Stimulated activated CD4-positive, alpha-beta T cell treated with anti-CD3 and anti-CD28 coated beads, Interleukin-15, amount 100 ng/mL, for 24 hours (primary cell): ENCODE data around the gene CHST11.
A peak's percentile ranks its signal among the peaks of the same experiment; 100 is the strongest.
"Not testable (repeated sequence)": the region's sequence is repeated elsewhere in the genome, so short reads cannot be mapped to it uniquely, and the experiment has no call there.

ENCODE experiments used
- DNase-seq: peaks from one replicate; pipeline ENCODE4 v3.0.0-alpha.2; 2020

The CHST11 gene

DNA sequence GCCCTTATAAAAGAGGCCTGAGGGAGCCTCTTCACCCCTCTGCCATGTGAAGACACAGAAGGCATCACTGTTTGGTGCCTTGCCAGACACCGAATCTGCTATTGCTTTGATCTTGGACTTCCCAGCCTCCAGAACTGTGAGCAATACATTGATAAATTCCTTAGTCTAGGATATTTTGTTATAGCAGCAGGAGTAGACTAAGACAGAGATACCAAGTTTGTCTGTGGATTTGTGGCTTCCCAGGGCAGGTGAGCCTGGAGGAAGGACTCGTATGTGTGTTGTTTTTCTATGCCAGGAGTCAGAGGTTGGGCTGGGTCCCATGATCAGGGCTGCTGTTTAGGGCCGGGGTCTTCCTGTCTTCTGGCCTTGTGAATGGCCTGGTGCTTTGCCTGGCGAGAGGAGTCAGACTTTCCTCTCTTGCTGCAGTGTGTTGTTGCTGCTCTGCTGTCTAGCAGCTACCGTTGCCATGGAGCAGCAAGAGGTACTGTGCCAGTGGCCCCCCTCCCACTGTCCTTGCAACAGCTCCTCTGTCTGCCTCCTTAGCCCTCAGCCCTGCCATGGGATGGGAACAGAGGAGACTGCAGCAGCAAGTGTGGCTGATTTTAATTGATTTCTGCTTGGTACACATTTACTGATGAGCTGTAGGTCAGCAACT, 111.2 kb downstream of the CHST11 start:
- DNase-seq, result no peak

DNA sequence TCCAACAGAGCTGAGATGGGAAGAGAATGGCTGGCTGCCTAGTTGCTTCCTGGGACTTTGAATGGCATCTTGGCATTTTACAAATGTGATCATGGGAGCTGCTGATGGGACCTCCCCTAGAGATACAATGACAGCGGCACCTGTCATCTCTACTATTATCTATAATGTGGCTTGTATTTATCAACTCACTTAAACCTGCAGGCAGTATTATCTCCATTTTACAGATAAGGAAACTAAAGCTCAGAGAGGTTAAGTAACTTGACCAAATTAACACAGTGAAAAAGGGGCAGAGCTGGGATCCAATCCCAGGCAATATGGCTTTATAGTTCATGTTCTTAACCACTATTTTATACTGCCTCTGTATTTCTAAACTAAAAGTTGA, 111.7 kb downstream of the CHST11 start:
- no peak for DNase-seq

DNA sequence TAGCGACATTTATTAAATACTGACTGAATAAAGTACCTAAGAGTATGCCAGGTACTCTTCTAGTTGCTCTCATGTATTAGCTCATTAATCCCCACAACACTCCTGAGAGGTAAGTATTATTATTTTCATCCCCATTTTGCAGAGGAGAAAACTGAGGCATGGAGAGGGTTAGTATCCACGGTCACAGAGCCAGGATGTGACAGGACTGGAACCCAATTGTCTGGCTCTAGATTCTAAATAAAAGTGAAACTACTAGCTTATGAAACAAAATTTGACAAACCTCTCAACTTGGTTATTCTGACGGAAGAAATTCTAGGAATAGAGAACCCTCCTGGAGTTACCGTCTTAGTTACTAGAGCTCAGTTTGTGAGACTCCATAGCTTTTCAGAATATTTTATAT, 112.2 kb downstream of the CHST11 start:
- no peak for DNase-seq

DNA sequence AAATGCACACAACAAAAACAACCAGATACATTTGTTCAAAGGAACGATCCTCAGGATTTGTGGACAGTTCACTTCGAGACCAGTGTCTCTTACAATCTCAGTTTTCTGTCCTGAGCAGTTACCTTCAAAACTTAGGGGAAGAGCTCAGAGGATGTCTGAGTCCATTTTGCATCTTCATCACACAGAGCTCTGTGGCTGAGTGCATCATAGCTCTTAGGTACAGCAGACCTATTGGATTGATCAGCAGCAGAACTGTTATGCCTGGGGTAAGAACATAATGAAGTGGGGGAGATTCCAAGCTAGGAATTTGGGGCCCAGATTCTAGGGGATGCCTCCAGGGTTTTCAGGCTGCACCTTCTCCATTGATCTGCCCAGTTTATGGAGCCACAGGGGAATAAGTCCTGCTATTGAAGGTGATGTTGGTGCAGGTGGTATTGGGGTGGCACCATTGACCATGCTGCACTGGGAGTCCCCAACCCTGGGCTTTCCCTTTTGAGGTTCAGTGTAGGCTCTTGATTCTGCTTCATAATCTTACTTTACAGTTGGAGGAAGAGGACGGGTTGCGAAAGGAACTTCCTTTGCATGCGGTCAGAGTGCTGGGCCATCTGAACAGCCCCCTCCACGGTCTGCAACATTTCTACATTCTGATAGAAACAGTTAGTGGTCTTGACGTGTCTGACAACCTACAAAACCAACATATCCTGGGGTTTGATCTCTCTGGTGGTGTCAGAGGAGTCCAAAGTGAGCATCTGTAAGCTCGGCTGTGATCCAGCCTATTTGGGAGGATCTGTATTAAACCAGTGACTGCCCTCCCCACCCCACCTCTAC, 112.8 kb downstream of the CHST11 start:
- peak; percentile 42 for DNase-seq

DNA sequence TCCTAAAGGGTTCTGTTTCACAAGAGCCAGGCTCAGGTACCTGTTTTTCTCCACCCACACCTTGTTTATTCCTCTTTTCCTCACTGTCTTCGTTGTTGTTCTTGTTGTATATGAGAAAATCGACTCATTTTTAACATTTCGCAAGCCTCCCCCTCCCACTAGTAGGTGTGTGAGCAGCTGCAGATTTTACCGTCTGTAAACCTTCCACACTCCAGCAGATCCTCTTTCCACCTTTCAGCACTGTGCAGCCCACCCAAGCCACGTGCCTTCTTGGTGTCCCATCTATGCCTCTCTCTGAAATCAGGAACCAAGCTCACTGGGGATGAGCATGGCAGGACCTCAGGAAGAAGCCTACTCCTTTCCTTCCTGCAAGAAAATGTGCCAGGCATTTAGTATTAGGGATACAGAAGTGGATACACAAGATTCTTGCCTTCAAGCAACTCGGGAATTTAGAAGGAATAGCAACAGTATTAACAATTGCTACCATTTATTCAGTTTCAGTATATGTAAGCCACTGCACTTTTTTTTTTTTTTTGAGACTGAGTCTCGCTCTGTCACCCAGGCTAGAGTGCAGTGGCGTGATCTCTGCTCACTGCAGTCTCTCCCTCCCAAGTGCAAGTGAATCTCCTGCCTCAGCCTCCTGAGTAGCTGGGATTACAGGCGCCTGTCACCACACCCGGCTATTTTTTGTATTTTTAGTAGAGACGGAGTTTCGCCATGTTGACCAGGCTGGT, 113.6 kb downstream of the CHST11 start:
- DNase-seq, result no peak

DNA sequence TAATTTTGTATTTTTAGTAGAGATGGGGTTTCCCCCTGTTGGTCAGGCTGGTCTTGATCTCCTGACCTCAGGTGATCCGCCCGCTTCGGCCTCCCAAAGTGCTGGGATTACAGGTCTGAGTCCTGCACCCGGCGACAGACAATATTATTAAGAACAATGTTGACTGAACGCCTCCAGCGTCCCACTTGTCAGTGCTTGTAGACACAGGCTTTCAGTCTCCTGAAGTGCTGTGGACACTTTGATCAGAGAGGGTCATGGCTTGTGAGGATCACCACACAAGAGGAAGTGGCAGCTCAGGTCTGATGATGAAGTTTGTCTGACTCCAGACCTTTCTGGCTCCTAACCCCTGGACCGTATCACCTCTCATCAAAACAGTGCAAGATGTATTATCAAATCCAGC, 114.6 kb downstream of the CHST11 start:
- no peak for DNase-seq

DNA sequence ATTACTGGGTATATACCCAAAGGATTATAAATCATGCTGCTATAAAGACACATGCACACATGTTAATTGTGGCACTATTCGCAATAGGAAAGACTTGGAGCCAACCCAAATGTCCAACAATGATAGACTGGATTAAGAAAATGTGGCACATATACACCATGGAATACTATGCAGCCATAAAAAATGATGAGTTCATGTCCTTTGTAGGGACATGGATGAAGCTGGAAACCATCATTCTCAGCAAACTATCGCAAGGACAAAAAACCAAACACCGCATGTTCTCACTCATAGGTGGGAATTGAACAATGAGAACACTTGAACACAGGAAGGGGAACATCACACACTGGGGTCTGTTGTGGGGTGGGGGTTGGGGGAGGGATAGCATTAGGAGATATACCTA, 117.6 kb downstream of the CHST11 start:
- not testable (repeated sequence) for DNase-seq

DNA sequence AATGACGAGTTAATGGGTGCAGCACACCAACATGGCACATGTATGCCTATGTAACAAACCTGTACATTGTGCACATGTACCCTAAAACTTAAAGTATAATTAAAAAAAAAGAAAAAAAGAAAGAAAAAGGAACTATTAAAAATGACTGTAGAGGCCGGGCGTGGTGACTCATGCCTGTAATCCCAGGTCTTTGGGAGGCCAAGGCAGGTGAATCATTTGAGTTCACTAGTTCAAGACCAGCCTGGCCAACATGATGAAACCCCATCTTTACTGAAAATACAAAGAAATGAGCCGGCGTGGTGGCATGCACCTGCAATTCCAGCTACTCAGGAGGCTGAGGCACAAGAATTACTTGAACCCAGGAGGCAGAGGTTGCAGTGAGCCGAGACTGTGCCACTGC, 118.0 kb downstream of the CHST11 start:
- peak; percentile 19 for DNase-seq

DNA sequence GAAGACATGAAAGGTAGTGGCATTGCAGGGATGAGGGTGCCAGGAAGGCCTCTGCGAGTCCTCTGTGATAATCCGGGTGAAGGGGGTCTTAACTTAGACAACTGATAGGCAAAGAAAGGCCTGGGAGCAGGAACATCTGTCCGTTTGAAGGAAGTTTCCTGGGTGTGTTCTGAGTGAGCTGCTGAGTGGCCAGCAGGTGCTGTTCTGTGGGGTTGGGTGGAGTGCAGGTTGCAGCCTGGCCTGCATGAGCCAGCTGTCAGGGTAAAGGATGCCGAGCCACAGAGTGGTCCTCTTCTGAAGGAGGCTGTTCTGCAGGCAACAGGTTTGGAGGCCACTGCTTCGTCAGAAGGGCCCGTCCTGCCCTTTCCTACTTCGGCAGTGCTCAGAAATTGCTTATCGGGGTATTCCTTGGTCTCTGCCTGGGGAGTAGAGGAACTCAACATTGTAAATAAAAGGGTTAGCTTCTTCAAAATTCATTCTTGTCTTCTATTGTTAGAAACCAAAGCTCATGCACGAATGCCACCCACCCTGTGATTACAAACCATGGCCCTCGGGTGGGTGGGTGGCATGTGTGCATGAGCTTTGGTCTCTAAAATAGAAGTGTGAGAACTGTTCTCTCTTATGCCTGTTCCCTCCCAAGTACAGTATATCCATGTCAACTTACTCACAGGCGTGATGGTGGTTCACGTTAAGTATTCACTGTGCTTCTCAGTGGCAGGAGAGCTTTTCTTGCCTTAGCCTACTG, 118.9 kb downstream of the CHST11 start:
- DNase-seq, result no peak

DNA sequence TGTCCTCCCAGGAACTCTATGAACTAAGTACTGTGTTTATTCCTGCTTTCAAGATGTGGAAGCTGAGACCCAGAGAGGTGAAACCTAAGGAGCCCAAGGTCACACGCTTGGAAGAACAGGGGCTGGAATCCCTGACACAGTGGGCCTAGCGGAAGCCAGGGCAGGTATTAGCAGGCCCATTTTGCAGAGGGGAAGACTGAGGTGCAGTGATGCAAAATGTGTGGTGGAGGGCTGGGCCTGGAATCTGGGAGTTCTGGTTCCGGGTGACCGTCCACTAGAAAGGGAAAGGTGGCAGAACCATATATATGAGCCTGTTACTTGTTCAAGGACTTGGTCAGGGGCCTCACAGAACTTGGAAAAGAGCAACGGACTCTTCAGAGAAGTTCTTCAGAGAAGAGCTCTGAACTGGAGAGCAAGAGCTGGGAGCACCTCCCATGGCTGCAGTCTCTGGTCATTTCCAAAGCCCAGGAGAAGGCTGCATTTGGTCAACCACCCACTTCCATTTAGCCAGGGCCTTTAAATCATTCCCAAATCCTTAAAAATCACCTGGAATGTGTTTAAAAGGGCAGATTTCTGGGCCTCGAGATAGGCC, 119.5 kb downstream of the CHST11 start:
- no peak for DNase-seq

DNA sequence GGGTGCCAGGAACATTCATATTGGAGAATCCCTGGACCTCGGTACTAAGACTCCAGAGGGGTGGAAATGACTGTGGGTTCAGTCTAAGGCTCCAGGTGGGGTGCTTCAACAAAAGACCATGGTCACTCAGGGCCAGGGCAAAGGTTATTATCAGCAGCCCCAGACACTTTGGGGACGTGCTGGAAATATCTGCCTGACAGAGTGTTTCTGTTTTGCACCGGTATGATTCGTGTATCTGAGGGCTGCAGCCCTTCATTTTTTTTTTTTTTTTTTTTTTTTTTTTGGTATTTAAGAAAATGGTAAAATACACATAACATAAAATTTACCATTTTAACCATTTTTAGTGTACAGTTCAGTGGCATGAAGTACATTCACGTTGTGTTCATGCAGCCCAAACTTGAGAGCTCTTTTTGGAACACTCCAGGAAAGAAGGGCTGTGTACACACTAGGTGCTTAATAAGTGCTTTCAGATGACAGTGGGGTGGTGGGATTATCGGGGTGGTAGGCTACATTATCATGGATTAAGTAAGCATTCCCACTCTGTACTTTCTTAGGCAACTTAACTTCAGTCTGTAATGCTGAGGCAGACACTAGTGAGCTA, 120.3 kb downstream of the CHST11 start:
- no peak for DNase-seq

DNA sequence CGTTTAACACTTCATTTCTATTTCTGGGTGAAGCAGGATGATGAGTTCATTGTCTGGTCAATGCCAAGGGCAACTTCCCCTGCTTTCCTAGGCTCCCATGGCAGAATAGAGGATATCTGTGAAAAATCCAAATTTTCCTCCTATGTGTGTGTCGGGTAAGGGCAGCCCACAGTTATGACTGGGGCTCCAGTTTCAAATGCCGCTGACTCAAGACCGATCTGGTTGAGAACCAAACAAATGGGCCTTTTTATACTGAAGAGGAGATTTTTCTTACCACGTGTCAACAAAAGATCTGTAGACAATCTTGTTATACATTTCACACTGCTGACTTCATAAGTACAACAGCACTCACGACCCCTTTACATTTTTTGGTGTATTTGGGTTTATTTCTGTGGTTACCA, 120.8 kb downstream of the CHST11 start:
- DNase-seq, result no peak

DNA sequence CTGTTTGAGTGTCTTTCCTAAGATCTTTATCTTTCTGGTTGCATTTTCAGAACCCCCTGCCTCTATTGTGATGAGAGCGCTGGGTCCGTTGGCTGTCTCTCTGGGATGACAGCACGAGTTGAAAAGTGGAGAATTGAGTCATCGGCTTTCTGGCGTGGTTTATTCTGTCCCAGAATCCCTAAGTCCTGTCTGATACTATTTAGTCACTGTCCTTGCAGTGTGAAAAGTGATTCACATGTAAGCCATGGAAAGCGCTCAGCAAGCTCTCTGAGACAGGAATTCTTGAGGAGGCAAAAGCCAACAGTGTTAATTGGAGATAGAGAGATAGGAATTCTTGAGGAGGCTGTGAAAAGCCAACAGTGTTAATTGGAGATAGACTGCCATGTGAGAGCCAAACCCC, 121.7 kb downstream of the CHST11 start:
- peak; percentile 62 for DNase-seq

DNA sequence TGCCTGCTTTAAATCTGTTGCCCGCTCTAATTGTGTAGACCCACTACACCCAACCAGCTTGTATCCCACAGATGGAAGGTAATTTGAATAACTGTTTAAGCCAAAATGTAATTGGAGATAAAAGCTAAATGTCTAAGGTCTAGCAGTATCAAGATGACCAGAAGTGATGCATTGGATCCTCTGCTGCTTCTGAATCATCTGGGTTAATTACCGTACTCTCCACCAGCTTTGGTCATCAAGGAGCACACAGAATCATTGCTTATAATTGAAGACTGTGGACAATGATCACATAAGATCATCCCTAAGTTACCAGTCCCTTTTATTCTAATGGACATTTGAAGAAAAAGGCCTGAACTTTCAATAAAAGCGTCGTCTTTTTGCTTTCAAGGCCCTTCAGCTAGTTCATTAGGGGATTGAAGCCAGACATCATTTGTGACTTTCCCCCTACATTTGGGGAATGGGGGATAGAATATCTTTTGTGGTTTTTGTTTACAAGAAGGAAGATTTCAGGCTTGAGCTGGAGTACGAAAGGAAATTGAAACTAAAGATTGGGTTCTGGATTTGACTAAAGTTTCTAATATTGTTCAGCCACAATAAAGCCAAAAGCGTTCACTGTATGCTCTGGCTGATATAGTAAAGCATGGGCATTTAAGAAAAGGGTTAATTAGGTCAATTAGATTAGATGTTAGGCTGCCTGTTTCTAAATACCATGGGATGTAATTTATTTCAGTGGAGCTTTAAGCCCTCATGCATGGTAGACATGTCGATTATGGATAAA, 123.2 kb downstream of the CHST11 start:
- no peak for DNase-seq

DNA sequence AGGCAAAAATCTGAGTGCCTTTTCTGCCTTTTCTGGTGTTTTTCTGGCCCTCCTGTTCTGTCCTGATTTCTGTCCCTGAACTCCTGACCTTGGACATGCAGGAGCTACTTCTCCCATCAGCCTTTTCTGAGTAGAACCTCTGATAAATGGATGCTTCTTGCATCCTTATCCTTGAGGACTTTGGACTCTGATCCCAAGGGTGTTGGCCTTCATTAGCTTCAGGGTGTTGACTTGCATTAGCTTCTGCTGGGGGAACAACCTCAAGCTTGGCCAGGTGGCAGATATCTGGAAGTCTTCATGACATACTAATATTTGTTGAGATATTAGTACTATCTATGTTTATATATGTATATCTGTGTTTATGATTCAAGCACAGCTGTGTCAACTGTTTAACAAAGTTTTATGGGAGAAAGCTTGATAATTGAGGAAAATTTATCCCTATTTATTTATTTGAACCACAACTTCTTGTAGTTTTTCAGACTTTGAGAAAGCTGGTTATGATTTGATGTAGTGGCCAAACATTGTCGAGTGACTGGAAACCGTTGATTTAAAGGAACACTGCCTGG, 124.3 kb downstream of the CHST11 start:
- DNase-seq, result no peak

DNA sequence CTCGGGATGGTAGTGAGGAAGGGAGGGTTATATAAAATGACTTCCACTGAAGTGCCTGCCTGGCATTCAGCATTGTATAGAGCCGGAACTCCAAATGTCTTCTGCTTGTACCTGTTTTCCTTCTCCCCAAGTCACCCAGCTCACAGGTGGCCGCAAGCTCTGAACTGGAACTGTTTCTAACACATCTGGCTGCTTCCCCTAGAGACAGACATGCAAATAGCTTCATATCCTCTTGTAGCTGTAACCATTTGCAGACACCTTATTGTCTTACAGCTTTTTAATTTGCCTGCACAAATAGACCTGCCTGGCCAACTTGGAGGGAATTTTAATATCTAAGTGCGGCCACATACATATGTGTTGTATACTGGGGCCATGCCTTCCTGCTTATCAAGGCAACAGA, 126.0 kb downstream of the CHST11 start:
- no peak for DNase-seq

DNA sequence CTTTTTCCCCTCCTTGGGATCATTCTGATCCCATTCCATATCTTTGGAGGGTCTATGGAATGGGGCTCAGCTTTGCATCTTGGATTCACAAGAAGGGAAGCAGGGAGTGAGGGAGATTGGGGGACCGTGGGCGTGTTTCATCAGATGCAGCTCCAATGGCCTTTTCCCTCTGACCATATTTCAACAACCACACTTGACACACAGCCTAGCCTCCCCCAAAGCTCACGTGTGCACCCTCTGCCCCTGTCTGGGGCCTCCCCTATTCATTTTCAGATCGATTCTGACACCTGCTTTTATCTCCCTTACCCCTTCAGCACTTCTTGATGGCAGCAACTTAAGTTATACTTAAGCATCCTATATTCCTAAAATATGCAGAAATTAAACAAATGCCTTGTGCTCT, 126.6 kb downstream of the CHST11 start:
- DNase-seq, result no peak

DNA sequence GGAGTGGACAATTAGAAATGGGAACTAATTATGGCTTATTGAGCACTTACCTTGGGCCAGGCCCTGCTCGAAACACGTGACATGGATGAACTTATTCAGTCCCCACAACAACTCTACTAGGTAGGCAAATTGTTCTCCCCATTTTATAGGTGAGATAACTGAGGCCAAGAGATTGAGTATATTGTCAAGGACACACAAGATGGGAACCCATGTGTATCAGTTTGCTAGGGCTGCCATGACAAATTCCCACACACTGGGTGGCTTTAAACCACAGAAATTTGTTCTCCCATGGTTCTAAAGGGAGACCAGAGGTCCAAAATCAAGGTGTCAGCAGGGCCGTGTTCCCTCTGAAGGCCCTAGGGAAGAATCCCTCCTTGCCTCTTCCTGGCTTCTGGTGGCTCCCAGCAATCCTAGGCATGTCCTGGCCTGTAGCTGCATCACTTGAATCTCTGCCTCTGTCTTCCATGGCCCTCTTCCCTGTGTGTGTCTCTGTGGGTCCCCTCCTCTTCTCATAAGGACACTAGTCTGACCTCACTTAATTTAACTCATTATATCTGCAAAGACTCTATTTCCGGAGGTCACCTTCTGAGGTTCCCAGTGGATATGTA, 128.8 kb downstream of the CHST11 start:
- DNase-seq, result no peak

DNA sequence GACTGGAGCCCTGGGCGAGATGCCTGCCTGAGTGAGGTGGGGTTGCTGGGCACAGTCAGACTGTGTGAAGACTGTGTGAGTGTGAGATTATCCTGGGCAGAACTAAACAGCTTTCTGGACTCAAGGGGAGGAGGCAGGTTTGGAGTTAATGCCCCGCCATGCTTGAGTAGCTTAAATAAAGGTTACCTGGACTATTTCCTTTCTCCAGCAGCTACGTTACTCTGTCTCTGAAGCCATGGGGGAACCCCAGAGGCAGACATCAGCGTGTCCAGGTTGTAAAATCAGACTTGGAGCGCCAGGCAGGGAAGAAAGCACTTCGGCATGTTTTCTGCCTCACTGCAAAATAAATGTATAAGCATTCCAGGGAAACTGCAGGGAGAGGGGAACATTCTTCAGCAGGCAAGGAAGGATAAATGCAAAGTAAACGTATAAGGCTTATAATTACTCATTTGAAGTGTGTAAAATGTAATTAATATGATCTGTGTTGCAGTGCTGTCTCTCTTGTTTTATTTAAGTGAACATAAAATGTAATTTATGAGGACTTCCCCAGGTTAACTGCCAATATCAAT, 129.7 kb downstream of the CHST11 start:
- DNase-seq, result no peak
